IMR-90 (cell line): ENCODE results near the gene IGSF8.

Source experiments
- CHD1 ChIP-seq: IDR thresholded peaks from 2 replicates; pipeline ENCODE4 v1.6.1; 2012; ENCODE audit warnings: low read depth, low read length, improper control_type of control experiment
- CTCF ChIP-seq: conservative IDR thresholded peaks from 2 replicates; pipeline ENCODE4 v1.5.1; 2012; ENCODE audit warnings: mild to moderate bottlenecking, low read depth, low read length, improper control_type of control experiment
- MAZ ChIP-seq: IDR thresholded peaks from 2 replicates; pipeline ENCODE4 v1.6.1; 2012; ENCODE audit warnings: low read depth, mild to moderate bottlenecking, low read length, improper control_type of control experiment, moderate library complexity, borderline replicate concordance
- POLR2A ChIP-seq: IDR thresholded peaks from 2 replicates; pipeline ENCODE4 v1.6.1; 2012; ENCODE audit warnings: mild to moderate bottlenecking, low read depth, low read length
- RCOR1 ChIP-seq: IDR thresholded peaks from 2 replicates; pipeline ENCODE4 v1.6.1; 2012; ENCODE audit warnings: mild to moderate bottlenecking, low read length, improper control_type of control experiment; ENCODE audit not compliant: insufficient replicate concordance

- TF ChIP-seq CTCF (no peak), POLR2A (no peak), RCOR1 (no peak), MAZ (no peak), CHD1 (no peak)
Measured at GRCh38 chr1:160084771-160085321, 13.6 kb downstream of the IGSF8 start.
